Measurements from ENCODE around the gene RNLS. TPM values are rescaled to one million over a fixed set of nuclear protein-coding genes. Genes with fewer than 3 reads are reported as not detected.
A peak's percentile ranks its signal among the peaks of the same experiment; 100 is the strongest.

Gene RNLS
- total RNA-seq, 1 donor from 2014 or later, result 7.1 TPM

- no peak for DNase-seq (ENCODE audit: low read depth)
- no peak for TF ChIP-seq CTCF (conservative IDR thresholded peaks at IDR 0.05; ENCODE audit: low read depth, low read length)
- no peak overlapping the region for H3K4me3 ChIP-seq (ENCODE audit: low read depth, low read length)
Observed at GRCh38 chr10:88500656-88501055, 82.5 kb downstream of the RNLS start.

GRCh38 chr10:88499569-88500470 is 83.3 kb downstream of the RNLS start:
- DNase-seq (ENCODE audit: low read depth), result peak; percentile 44
- no peak for TF ChIP-seq CTCF (conservative IDR thresholded peaks at IDR 0.05; ENCODE audit: low read depth, low read length)

GRCh38 chr10:88497913-88498312 is 85.2 kb downstream of the RNLS start:
- H3K4me3 ChIP-seq (ENCODE audit: low read depth, low read length), result no peak overlapping the region
- TF ChIP-seq CTCF (conservative IDR thresholded peaks at IDR 0.05; ENCODE audit: low read depth, low read length), result no peak
- no peak for DNase-seq (ENCODE audit: low read depth)

More at GRCh38 chr10:88499569-88500470, 83.3 kb downstream of the RNLS start:
- no peak overlapping the region for H3K4me3 ChIP-seq (ENCODE audit: low read depth, low read length)

- TF ChIP-seq CTCF (conservative IDR thresholded peaks at IDR 0.05; ENCODE audit: low read depth, low read length), result no peak
- DNase-seq (ENCODE audit: low read depth), result no peak
- H3K4me3 ChIP-seq (ENCODE audit: low read depth, low read length), result no peak overlapping the region
Observed at GRCh38 chr10:88494537-88494936, 88.6 kb downstream of the RNLS start.

- H3K4me3 ChIP-seq (ENCODE audit: low read depth, low read length), result no peak overlapping the region
- TF ChIP-seq CTCF (conservative IDR thresholded peaks at IDR 0.05; ENCODE audit: low read depth, low read length), result no peak
- DNase-seq (ENCODE audit: low read depth), result no peak
Observed at GRCh38 chr10:88493691-88494483, 89.2 kb downstream of the RNLS start.

GRCh38 chr10:88491314-88491713 is 91.8 kb downstream of the RNLS start:
- H3K4me3 ChIP-seq (ENCODE audit: low read depth, low read length), result no peak overlapping the region
- DNase-seq (ENCODE audit: low read depth), result no peak
- no peak for TF ChIP-seq CTCF (conservative IDR thresholded peaks at IDR 0.05; ENCODE audit: low read depth, low read length)

All from epithelial cell of proximal tubule (primary cell).